HG02943 (cell line): ENCODE measurements around the gene BCO2.
"Not testable (repeated sequence)": the region's sequence is repeated elsewhere in the genome, so short reads cannot be mapped to it uniquely, and the experiment has no call there.

Experiments
- ATAC-seq: cut with Tn5 transposase; IDR thresholded peaks from one replicate; pipeline ENCODE4 v1.9.1; 2021; ENCODE audit warnings: mild to moderate bottlenecking, low read depth, moderate library complexity; ENCODE audit not compliant: unreplicated experiment

The BCO2 gene, protein sequence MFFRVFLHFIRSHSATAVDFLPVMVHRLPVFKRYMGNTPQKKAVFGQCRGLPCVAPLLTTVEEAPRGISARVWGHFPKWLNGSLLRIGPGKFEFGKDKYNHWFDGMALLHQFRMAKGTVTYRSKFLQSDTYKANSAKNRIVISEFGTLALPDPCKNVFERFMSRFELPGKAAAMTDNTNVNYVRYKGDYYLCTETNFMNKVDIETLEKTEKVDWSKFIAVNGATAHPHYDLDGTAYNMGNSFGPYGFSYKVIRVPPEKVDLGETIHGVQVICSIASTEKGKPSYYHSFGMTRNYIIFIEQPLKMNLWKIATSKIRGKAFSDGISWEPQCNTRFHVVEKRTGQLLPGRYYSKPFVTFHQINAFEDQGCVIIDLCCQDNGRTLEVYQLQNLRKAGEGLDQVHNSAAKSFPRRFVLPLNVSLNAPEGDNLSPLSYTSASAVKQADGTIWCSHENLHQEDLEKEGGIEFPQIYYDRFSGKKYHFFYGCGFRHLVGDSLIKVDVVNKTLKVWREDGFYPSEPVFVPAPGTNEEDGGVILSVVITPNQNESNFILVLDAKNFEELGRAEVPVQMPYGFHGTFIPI

GRCh38 chr11:112174789-112175598, at the start of gene BCO2:
TSS of gene BCO2 (plus strand) at chr11:112175512. CDS start at chr11:112175602, 90 bp downstream.
- no peak for ATAC-seq

- no peak for ATAC-seq
Measured at GRCh38 chr11:112127056-112127455, 48.3 kb upstream of the BCO2 start.

GRCh38 chr11:112128483-112129121, 46.7 kb upstream of the BCO2 start:
- ATAC-seq = no peak

- no peak for ATAC-seq
Measured at GRCh38 chr11:112129656-112130055, 45.7 kb upstream of the BCO2 start.

GRCh38 chr11:112132737-112133136, 42.6 kb upstream of the BCO2 start:
- no peak for ATAC-seq

- no peak for ATAC-seq
Measured at GRCh38 chr11:112134473-112134872, 40.8 kb upstream of the BCO2 start.

DNA sequence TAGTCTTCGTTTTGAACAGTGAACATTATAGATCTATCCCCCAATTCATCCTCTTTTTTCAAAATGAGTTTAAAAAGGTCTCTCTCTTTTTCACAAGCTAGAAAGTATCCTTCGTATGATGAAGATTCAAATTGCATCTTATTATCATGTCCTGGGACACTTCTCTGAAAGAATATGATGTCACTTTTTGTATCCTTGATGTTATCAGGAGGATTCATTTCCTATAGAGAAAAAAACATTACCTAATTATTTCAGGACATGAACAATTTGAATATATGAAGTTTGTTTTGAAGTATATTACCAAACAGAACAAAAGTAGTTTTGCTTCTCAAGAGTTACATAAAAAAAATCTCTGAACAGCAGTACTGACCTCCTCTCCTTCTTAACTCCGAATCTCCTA, 31.7 kb upstream of the BCO2 start:
- ATAC-seq = no peak

DNA sequence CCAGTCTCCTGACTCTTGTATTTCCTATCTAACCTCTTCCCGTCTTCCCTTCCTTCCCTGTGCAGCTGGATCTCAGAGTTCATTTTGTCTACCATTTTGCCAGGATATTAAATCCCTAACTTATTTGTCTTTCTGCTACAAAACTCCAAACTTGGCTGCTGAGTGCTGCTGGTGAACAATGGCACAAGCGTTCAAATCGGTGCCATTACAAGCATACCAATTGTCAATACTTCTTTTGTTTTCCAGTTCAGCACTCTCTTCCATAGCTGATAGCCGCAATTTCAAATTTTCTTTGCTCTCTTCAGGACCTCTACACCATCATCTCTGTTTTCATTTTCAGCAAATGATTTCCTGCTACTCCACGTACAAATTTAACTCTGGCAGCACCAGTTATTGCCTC, 24.8 kb upstream of the BCO2 start:
- ATAC-seq = no peak

DNA sequence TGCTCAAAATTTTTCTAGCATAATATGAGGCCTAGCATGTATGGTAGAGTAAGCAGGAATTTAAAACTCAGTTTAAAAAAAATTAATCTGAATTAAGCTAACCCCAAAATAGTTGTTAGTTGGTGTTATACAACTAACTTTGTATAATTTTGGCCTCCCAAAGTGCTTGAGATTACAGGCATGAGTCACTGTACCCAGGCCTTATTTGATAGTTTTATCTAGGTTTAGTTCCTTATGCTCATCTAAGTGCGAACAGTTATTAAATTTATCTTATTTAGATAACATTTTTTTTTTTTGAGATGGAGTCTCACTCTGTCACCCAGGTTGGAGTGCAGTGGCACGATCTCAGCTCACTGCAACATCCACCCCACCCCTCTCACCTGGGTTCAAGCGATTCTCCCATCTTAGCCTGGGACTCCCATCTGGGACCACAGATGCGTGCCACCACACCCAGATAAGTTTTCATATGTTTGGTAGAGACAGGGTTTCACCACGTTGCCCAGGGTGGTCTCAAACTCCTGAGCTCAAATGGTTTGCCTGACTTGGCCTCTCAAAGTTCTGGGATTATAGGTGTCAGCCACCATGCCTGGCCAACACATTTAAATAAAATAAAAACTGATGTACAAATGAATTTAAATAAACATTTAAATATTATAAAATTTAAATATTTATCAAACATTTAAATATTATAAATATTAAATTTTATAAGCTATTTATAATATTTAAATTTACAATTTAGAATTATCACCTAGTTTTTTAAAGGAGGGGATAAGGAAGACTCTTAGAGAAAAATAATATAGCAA, 19.0 kb upstream of the BCO2 start:
- no peak for ATAC-seq

DNA sequence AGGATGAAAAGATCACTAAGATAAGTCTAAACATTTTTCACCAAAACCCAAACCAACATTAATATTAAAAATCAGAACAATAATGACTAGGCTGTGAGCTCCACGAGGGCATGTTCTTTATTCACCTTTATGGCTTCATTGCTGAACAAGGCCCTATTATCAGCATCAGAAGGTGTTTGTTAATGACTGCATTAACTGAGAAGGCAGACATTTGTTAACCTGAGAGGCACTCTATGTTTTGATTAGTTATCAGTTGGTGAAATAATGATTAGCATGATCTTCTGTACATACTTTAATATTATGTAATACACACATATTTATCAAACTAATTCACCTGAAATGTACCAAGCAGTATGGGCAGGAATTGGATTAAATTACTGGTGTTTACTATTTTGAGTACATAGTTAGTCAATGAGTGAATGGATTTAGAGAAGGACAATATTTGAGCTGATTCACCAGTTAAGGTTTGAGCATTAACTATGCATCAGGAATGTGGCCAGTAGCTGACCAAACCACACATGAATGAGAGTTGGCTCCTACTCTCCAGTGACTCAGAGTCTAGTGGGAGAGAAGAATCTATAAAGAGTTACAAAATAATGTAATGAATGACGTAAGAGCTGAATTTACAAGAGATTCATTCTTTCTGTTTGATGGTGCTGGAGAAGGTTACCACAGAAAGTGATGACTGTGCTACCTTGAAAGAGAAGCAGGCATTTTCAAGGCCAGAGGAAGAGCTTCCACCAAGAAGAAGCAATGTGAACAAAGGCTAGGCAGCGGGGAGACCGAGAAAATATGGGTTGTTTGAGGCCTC, 18.2 kb upstream of the BCO2 start:
- ATAC-seq = no peak

GRCh38 chr11:112159098-112160065, 15.9 kb upstream of the BCO2 start:
- no peak for ATAC-seq

- no peak for ATAC-seq
Measured at GRCh38 chr11:112160091-112160848, 15.0 kb upstream of the BCO2 start.

DNA sequence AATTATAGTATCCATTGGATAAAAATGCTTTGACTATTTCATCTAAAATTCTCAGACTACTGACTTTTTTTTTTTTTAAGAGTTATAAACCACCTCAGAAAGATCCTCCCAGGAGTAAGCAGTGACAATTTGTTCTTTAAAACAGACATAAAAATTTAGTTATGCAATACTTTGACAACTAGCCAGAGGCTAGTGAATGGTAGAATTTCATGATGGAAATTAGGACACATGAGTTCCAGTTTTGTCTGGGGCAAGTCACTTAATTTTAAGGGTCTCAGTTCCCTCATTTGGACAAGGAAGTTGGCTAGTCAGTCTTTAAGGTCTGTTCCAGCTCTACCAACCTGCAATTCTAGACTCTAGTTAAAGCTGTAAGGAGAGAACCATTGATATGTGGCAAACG, 14.3 kb upstream of the BCO2 start:
- no peak for ATAC-seq

DNA sequence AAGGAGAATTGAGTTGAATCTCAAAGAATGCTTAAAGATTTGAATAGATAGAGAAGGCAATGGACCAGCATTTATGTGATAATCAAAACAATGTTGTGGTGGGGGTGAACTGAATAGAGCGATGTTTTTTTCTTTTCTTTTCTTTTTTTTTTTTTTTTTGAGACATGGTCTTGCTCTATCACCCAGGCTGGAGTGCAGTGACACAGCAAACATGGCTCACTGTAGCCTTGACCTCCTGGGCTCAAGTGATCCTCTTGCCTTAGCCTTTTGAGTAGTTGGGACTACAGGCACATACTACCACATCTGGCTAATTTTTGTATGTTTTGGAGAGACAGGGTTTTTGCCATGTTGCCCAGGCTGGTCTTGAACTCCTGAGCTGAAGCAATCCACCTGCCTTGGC, 13.1 kb upstream of the BCO2 start:
- not testable (repeated sequence) for ATAC-seq

- ATAC-seq = no peak
Measured at GRCh38 chr11:112162761-112163546, 12.4 kb upstream of the BCO2 start.

- ATAC-seq = no peak
Measured at GRCh38 chr11:112163875-112164685, 11.2 kb upstream of the BCO2 start, which contains the start of gene IL18. TSS of gene IL18 (minus strand) at chr11:112164094. CDS start at chr11:112155053, 9,041 bp downstream.
